Panc1 (cell line): Measurements from ENCODE around the gene GFRA1. TPM values are rescaled to one million over a fixed set of nuclear protein-coding genes. Genes with fewer than 3 reads are reported as not detected.

Source experiments
- ATAC-seq: fragments of 200-7000 bp; cut with Tn5 transposase; 2 replicates; pipeline ENCODE4 v1.9.1; 2020; ENCODE audit warnings: mild to moderate bottlenecking, moderate library complexity
- BruUV-seq: library from RNA; stranded (reverse); fragments of 400-500 nt; replicated peaks from 2 replicates; lab custom pipeline; 2021; lab: Mats Ljungman, UMichigan
- CTCF ChIA-PET: fragments of 300-600 bp; sonication (Branson Sonifier 250); formaldehyde crosslinking; loops from one replicate; lab custom pipeline; 2022; ENCODE audit warnings: antibody characterized with exemption; lab: Charles Lee
- POLR2A ChIA-PET: fragments of 300-600 bp; sonication (Branson Sonifier 250); formaldehyde crosslinking; loops from one replicate; lab custom pipeline; 2022; ENCODE audit warnings: antibody characterized with exemption; lab: Charles Lee
- DNase-seq: peaks from one replicate; pipeline ENCODE4 v3.0.0-alpha.2; 2010; ENCODE audit warnings: low read depth, low spot score
- H3K27ac ChIP-seq: 2 replicates; pipeline ENCODE4 v1.5.1; 2011; ENCODE audit warnings: mild to moderate bottlenecking, low read length, inconsistent platforms
- H3K27me3 ChIP-seq: fragments of 200-500 bp; sonication (Bioruptor generic); 2 replicates; pipeline ENCODE4 v1.6.0; 2014; ENCODE audit warnings: low read length, inconsistent platforms; ENCODE audit not compliant: control insufficient read depth, insufficient read depth
- H3K36me3 ChIP-seq: fragments of 200-500 bp; sonication (Bioruptor generic); 2 replicates; pipeline ENCODE4 v1.5.1; 2014; ENCODE audit warnings: inconsistent platforms, mild to moderate bottlenecking, low read length, moderate library complexity; ENCODE audit not compliant: control insufficient read depth, insufficient read depth
- H3K4me1 ChIP-seq: 2 replicates; pipeline ENCODE4 v1.5.1; 2011; ENCODE audit warnings: inconsistent platforms, mild to moderate bottlenecking, low read length, moderate library complexity; ENCODE audit not compliant: control insufficient read depth, insufficient read depth
- H3K4me3 ChIP-seq, 2 experiments: 2 replicates each; pipeline ENCODE4 v1.5.1; 2011 to 2012; ENCODE audit warnings: low read depth in 2 of 2, low read length in 2 of 2, mild to moderate bottlenecking in 2 of 2, inconsistent platforms in 1 of 2, moderate library complexity in 1 of 2
- H3K9me3 ChIP-seq: fragments of 200-500 bp; sonication (Bioruptor generic); 2 replicates; pipeline ENCODE4 v1.5.1; 2014; ENCODE audit warnings: low read depth, mild to moderate bottlenecking, inconsistent platforms, low read length, moderate library complexity; ENCODE audit not compliant: control insufficient read depth, insufficient read depth
- POLR2AphosphoS5 ChIP-seq: IDR thresholded peaks from 2 replicates; pipeline ENCODE4 v1.6.1; 2012; ENCODE audit warnings: mild to moderate bottlenecking, low read depth, low read length, moderate library complexity
- REST ChIP-seq, 2 experiments: IDR thresholded peaks; 2 replicates each; pipeline ENCODE4 v1.6.1; 2011 to 2012; ENCODE audit warnings: low read depth in 2 of 2, control low read depth in 1 of 2, low read length in 1 of 2, mild to moderate bottlenecking in 1 of 2, moderate library complexity in 1 of 2; ENCODE audit not compliant: insufficient read depth in 1 of 2
- SIN3A ChIP-seq: IDR thresholded peaks from 2 replicates; pipeline ENCODE4 v1.6.1; 2012; ENCODE audit warnings: low read depth, mild to moderate bottlenecking, low read length, moderate library complexity, borderline replicate concordance; ENCODE audit not compliant: insufficient read depth
- TCF7L2 ChIP-seq: IDR thresholded peaks from 2 replicates; pipeline ENCODE4 v1.6.1; 2011; ENCODE audit warnings: mild to moderate bottlenecking, low read depth, low read length, inconsistent platforms
- in situ Hi-C: cut with HindIII; loops from 2 replicates; pipeline ENCODE4 v1.10.0; 2016; ENCODE audit warnings: low sequenced_read_pairs, low pct_unique_long_range_greater_than_20kb
- intact Hi-C: fragments of 100-400 bp; cut with micrococcal nuclease; formaldehyde crosslinking; loops from one replicate; pipeline ENCODE4 v1.10.0; 2022; ENCODE audit not compliant: unreplicated experiment
- total RNA-seq: library from RNA; stranded (reverse); gene quantifications from one replicate; pipeline ENCODE4 v1.2.1, GENCODE V29; 2021; ENCODE audit not compliant: unreplicated experiment
- TF ChIP-seq, protein P1 (sequence below): fragments of 450-650 bp; IDR thresholded peaks from 2 replicates; pipeline ENCODE4 v1.5.1; 2017; ENCODE audit warnings: mild to moderate bottlenecking

Gene GFRA1
- total RNA-seq, 1 experiment from 2014 or later: 0.10 TPM

GRCh38 chr10:116056445-116057293 is 216.3 kb downstream of the GFRA1 start:
- DNase-seq (no peak), ATAC-seq (no peak)
- Histone ChIP-seq H3K4me1 (no peaks in the 10 kb centered on the region), H3K27ac (no peak overlapping the region), H3K4me3 (no peak overlapping the region), H3K27me3 (peaks cover 12% of the 10 kb centered on the region; the same call in 1 of the 2 replicates), H3K36me3 (no peaks in the 10 kb centered on the region), H3K9me3 (no peaks in the 10 kb centered on the region)
- ChIA-PET CTCF (no interaction called here), POLR2A (no interaction called here)
- in situ Hi-C loops: no loop called here
- TF ChIP-seq, protein P1, sequence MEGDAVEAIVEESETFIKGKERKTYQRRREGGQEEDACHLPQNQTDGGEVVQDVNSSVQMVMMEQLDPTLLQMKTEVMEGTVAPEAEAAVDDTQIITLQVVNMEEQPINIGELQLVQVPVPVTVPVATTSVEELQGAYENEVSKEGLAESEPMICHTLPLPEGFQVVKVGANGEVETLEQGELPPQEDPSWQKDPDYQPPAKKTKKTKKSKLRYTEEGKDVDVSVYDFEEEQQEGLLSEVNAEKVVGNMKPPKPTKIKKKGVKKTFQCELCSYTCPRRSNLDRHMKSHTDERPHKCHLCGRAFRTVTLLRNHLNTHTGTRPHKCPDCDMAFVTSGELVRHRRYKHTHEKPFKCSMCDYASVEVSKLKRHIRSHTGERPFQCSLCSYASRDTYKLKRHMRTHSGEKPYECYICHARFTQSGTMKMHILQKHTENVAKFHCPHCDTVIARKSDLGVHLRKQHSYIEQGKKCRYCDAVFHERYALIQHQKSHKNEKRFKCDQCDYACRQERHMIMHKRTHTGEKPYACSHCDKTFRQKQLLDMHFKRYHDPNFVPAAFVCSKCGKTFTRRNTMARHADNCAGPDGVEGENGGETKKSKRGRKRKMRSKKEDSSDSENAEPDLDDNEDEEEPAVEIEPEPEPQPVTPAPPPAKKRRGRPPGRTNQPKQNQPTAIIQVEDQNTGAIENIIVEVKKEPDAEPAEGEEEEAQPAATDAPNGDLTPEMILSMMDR: no peak
- no peak for TF ChIP-seq SIN3A
- TF ChIP-seq TCF7L2: no peak
- no peak for TF ChIP-seq REST (IDR thresholded peaks at IDR 0.05; ENCODE audit: insufficient read depth in 1 of 2, low read depth in 2 of 2, low read length in 1 of 2)
- TF ChIP-seq POLR2AphosphoS5: no peak
- intact Hi-C loops: no loop called here
- no TSS peak for BruUV-seq

GRCh38 chr10:116055917-116056252 is 217.1 kb downstream of the GFRA1 start:
- Histone ChIP-seq H3K27ac (no peak overlapping the region), H3K4me1 (no peaks in the 10 kb centered on the region), H3K27me3 (peaks cover 10% of the 10 kb centered on the region; the same call in 1 of the 2 replicates), H3K4me3 (no peak overlapping the region), H3K36me3 (no peaks in the 10 kb centered on the region), H3K9me3 (no peaks in the 10 kb centered on the region)
- ChIA-PET CTCF (no interaction called here), POLR2A (no interaction called here)
- intact Hi-C loops: no loop called here
- DNase-seq (no peak), ATAC-seq (no peak)
- BruUV-seq: no TSS peak
- TF ChIP-seq TCF7L2 (no peak), POLR2AphosphoS5 (no peak), SIN3A (no peak)
- TF ChIP-seq, protein P1: no peak
- in situ Hi-C loops: no loop called here
